Neural cell (in vitro differentiated cells): ENCODE measurements around the gene GTPBP3. TPM values are rescaled to one million over a fixed set of nuclear protein-coding genes. Genes with fewer than 3 reads are reported as not detected.

Experiments
- H2AFZ ChIP-seq: fragments of 200-600, 300-800 bp; sonication (generic), shearing (Covaris generic); 2 replicates; pipeline ENCODE4 v1.6.0; 2014; ENCODE audit warnings: low read depth, mild to moderate bottlenecking, antibody characterized with exemption, low read length, moderate library complexity
- H3F3A ChIP-seq: fragments of 200-600 bp; shearing (Covaris generic); 2 replicates; pipeline ENCODE4 v1.6.1; 2016; ENCODE audit warnings: mild to moderate bottlenecking, moderate library complexity, mixed read lengths, antibody characterized with exemption, low read length; ENCODE audit not compliant: insufficient read depth, poor library complexity, severe bottlenecking
- H3K27ac ChIP-seq: fragments of 200-600, 300-800 bp; sonication (generic), shearing (Covaris generic); 2 replicates; pipeline ENCODE4 v1.5.1; 2014; ENCODE audit warnings: mild to moderate bottlenecking, low read length, moderate library complexity
- H3K27me3 ChIP-seq: fragments of 300-800, 200-600 bp; sonication (generic), shearing (Covaris generic); 2 replicates; pipeline ENCODE4 v1.6.0; 2014; ENCODE audit warnings: mild to moderate bottlenecking, low read depth, low read length, moderate library complexity; ENCODE audit not compliant: insufficient read depth
- H3K36me3 ChIP-seq: fragments of 300-800, 200-600 bp; sonication (generic), shearing (Covaris generic); 2 replicates; pipeline ENCODE4 v1.5.1; 2014; ENCODE audit warnings: mild to moderate bottlenecking, antibody characterized with exemption, low read length, moderate library complexity; ENCODE audit not compliant: insufficient read depth
- H3K4me2 ChIP-seq: fragments of 300-800, 200-600 bp; sonication (generic), shearing (Covaris generic); 2 replicates; pipeline ENCODE4 v1.6.0; 2014; ENCODE audit warnings: mild to moderate bottlenecking, low read length
- H3K4me3 ChIP-seq: fragments of 300-800, 200-600 bp; sonication (generic), shearing (Covaris generic); 2 replicates; pipeline ENCODE4 v1.5.1; 2014; ENCODE audit warnings: mild to moderate bottlenecking, low read length, moderate library complexity
- H3K79me2 ChIP-seq: fragments of 200-600 bp; shearing (Covaris generic); replicated peaks from 2 replicates; pipeline ENCODE4 v1.6.0; 2014; ENCODE audit warnings: mild to moderate bottlenecking, low read length, moderate library complexity; ENCODE audit not compliant: insufficient read depth
- H3K9ac ChIP-seq: fragments of 300-800, 200-600 bp; sonication (generic), shearing (Covaris generic); 2 replicates; pipeline ENCODE4 v1.6.1; 2016; ENCODE audit warnings: mild to moderate bottlenecking, low read length, mixed read lengths
- H3K9me2 ChIP-seq: fragments of 200-600 bp; shearing (Covaris generic); 2 replicates; pipeline ENCODE4 v1.6.1; 2016; ENCODE audit warnings: mild to moderate bottlenecking, low read length, mixed read lengths; ENCODE audit not compliant: insufficient read depth
- H3K9me3 ChIP-seq: fragments of 200-600, 300-800 bp; sonication (generic), shearing (Covaris generic); 2 replicates; pipeline ENCODE4 v1.6.1; 2016; ENCODE audit warnings: mild to moderate bottlenecking, mixed run types, low read length, moderate library complexity, mixed read lengths
- H4K20me1 ChIP-seq: fragments of 200-600 bp; shearing (Covaris generic); 2 replicates; pipeline ENCODE4 v1.6.1; 2016; ENCODE audit warnings: mild to moderate bottlenecking, mixed run types; ENCODE audit not compliant: insufficient read depth
- EP300 ChIP-seq: fragments of 450-650 bp; conservative IDR thresholded peaks from 2 replicates; pipeline ENCODE4 v1.6.1; 2014; ENCODE audit warnings: antibody characterized with exemption, mild to moderate bottlenecking, moderate library complexity; ENCODE audit not compliant: poor library complexity, severe bottlenecking
- EZH2 ChIP-seq: fragments of 200-600, 300-800 bp; shearing (Covaris generic), sonication (generic); IDR thresholded peaks from 2 replicates; pipeline ENCODE4 v1.6.1; 2014; ENCODE audit warnings: antibody characterized with exemption, low read length, borderline replicate concordance, mild to moderate bottlenecking; ENCODE audit not compliant: insufficient read depth, poor library complexity, severe bottlenecking
- MXI1 ChIP-seq: fragments of 450-650 bp; conservative IDR thresholded peaks from 2 replicates; pipeline ENCODE4 v1.6.1; 2014; ENCODE audit warnings: antibody characterized with exemption, mild to moderate bottlenecking; ENCODE audit not compliant: poor library complexity, severe bottlenecking
- POLR2AphosphoS5 ChIP-seq: IDR thresholded peaks from 2 replicates; pipeline ENCODE4 v1.6.1; 2012
- RAD21 ChIP-seq: fragments of 450-650 bp; conservative IDR thresholded peaks from 2 replicates; pipeline ENCODE4 v1.6.1; 2014; ENCODE audit warnings: antibody characterized with exemption, mild to moderate bottlenecking, moderate library complexity
- SMC3 ChIP-seq: fragments of 450-650 bp; conservative IDR thresholded peaks from 2 replicates; pipeline ENCODE4 v1.6.1; 2014; ENCODE audit warnings: antibody characterized with exemption, mild to moderate bottlenecking, moderate library complexity; ENCODE audit not compliant: poor library complexity
- TAF1 ChIP-seq: IDR thresholded peaks from 2 replicates; pipeline ENCODE4 v1.6.1; 2012; ENCODE audit warnings: low read depth
- polyA plus RNA-seq: library from polyadenylated mRNA; depleted of rRNA; stranded (reverse); fragments of >200 nt; gene quantifications from 2 replicates; pipeline ENCODE4 v1.2.3, GENCODE V29; 2014
- TF ChIP-seq, protein P1 (sequence below): IDR thresholded peaks from 2 replicates; pipeline ENCODE4 v1.6.1; 2012; ENCODE audit warnings: borderline replicate concordance
- TF ChIP-seq, protein P2 (sequence below): fragments of 450-650 bp; IDR thresholded peaks from 2 replicates; pipeline ENCODE4 v1.5.1; 2014; ENCODE audit warnings: antibody characterized with exemption, mild to moderate bottlenecking, moderate library complexity; ENCODE audit not compliant: poor library complexity, severe bottlenecking

GTPBP3 gene
- polyA plus RNA-seq, 1 donor from 2014 or later = 25.6 TPM

DNA sequence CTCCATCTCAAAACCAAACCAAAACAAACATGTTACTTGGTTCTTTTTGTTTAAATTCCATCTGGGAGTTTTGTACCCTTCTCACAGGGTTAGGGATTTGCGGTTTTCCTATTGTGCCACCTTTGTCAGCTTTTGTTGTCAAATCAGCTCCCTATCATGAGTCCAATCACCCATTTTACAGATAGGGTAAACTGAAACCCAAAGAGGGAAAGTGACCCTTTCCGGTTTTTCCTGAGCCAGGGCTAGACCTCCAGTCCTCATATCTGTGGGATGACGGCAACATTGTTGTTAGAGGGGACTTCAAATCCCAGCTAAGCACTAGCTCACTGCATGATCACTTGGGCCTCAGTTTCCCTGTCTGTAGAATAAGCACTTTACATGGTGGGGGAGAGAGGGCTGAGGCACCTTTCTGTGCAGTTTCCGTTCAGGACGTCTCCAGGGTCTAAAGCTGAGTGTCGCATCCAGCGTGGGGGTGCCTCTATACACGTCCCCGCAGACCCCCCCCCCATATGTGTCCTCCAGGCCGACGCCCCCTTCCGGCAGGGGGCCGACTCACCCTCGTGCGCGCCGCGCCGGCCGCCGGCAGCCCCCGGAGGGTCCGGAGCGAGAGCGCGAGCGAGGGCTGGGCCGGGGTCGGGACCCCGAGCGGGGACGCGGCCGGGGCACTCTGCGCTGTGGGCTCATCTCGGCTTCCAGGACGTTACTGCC is 52.8 kb downstream of the GTPBP3 start:
- H3K79me2 ChIP-seq = no peaks in the 10 kb centered on the region
- H4K20me1 ChIP-seq = no peaks in the 10 kb centered on the region
- peaks cover 5% of the 10 kb centered on the region for H3K9me3 ChIP-seq
- TF ChIP-seq, protein P1, sequence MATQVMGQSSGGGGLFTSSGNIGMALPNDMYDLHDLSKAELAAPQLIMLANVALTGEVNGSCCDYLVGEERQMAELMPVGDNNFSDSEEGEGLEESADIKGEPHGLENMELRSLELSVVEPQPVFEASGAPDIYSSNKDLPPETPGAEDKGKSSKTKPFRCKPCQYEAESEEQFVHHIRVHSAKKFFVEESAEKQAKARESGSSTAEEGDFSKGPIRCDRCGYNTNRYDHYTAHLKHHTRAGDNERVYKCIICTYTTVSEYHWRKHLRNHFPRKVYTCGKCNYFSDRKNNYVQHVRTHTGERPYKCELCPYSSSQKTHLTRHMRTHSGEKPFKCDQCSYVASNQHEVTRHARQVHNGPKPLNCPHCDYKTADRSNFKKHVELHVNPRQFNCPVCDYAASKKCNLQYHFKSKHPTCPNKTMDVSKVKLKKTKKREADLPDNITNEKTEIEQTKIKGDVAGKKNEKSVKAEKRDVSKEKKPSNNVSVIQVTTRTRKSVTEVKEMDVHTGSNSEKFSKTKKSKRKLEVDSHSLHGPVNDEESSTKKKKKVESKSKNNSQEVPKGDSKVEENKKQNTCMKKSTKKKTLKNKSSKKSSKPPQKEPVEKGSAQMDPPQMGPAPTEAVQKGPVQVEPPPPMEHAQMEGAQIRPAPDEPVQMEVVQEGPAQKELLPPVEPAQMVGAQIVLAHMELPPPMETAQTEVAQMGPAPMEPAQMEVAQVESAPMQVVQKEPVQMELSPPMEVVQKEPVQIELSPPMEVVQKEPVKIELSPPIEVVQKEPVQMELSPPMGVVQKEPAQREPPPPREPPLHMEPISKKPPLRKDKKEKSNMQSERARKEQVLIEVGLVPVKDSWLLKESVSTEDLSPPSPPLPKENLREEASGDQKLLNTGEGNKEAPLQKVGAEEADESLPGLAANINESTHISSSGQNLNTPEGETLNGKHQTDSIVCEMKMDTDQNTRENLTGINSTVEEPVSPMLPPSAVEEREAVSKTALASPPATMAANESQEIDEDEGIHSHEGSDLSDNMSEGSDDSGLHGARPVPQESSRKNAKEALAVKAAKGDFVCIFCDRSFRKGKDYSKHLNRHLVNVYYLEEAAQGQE = no peak
- no peak for TF ChIP-seq SMC3
- no peak for TF ChIP-seq POLR2AphosphoS5
- TF ChIP-seq RAD21 = no peak
- TF ChIP-seq EP300 = no peak
- no peak for TF ChIP-seq TAF1
- no peak for TF ChIP-seq EZH2
- TF ChIP-seq MXI1 = no peak
- TF ChIP-seq, protein P2, sequence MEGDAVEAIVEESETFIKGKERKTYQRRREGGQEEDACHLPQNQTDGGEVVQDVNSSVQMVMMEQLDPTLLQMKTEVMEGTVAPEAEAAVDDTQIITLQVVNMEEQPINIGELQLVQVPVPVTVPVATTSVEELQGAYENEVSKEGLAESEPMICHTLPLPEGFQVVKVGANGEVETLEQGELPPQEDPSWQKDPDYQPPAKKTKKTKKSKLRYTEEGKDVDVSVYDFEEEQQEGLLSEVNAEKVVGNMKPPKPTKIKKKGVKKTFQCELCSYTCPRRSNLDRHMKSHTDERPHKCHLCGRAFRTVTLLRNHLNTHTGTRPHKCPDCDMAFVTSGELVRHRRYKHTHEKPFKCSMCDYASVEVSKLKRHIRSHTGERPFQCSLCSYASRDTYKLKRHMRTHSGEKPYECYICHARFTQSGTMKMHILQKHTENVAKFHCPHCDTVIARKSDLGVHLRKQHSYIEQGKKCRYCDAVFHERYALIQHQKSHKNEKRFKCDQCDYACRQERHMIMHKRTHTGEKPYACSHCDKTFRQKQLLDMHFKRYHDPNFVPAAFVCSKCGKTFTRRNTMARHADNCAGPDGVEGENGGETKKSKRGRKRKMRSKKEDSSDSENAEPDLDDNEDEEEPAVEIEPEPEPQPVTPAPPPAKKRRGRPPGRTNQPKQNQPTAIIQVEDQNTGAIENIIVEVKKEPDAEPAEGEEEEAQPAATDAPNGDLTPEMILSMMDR = no peak
- H3K9ac ChIP-seq = no peak overlapping the region
- H3K9me2 ChIP-seq = no peaks in the 10 kb centered on the region
- no peaks in the 10 kb centered on the region for H3K36me3 ChIP-seq
- H3K27me3 ChIP-seq = peaks cover 15% of the 10 kb centered on the region
- H3F3A ChIP-seq = no peaks in the 10 kb centered on the region
- no peak overlapping the region for H3K4me2 ChIP-seq
- H3K4me3 ChIP-seq = peak overlapping the region; percentile 62
- H3K27ac ChIP-seq = no peak overlapping the region
- no peak overlapping the region for H2AFZ ChIP-seq

DNA sequence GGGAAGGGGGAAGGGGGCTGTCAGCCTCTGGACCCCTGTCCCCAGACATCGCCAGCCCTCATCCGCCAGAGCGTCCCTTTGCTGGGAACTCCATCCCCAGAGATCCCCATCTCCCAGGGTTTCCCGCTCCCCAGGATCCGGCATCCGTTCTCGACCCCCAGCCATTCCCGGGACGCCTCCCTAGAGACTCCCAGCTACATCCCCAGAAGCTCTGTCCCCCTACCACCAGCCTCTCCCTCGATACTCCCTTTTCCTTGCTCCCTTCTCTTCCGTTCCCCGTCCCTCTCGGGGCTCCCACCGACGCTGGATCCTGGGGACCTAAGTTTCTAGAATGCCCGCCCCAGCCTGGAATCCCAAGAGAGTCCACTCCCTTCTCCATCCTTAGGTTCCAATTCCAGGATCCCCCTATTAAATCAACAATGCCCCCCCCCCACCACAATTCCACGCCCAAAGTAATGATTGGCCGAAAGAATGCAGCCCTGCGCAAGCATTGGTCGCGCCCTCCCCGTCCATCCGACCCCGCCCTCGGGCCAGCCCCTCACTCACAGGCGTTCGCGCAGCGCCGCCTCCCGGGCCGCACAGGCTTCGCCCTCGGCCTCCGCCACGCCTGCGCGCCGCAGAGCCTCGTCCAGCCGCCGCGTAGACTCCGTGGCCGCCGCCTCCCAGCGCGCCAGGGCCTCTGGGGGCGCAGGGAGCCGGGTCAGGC is 53.5 kb downstream of the GTPBP3 start:
- Histone ChIP-seq H4K20me1 (no peaks in the 10 kb centered on the region), H3K27me3 (peaks cover 15% of the 10 kb centered on the region), H3K36me3 (no peaks in the 10 kb centered on the region), H3K9me3 (peaks cover 5% of the 10 kb centered on the region), H3K4me2 (no peak overlapping the region), H3K9ac (no peak overlapping the region), H3F3A (no peaks in the 10 kb centered on the region), H3K9me2 (no peaks in the 10 kb centered on the region), H3K4me3 (peak overlapping the region; percentile 62), H2AFZ (no peak overlapping the region), H3K79me2 (no peaks in the 10 kb centered on the region), H3K27ac (no peak overlapping the region)
- no peak for TF ChIP-seq POLR2AphosphoS5
- peak; percentile 72 for TF ChIP-seq RAD21
- TF ChIP-seq, protein P2 = peak; percentile 86
- peak; percentile 68 for TF ChIP-seq SMC3
- TF ChIP-seq EZH2 = no peak
- TF ChIP-seq EP300 = no peak
- TF ChIP-seq MXI1 = no peak
- TF ChIP-seq TAF1 = no peak
- TF ChIP-seq, protein P1 = no peak
